CD1c-positive myeloid dendritic cell (primary cell): ENCODE data around the gene EGFL8.
"Not testable (repeated sequence)": the region's sequence is repeated elsewhere in the genome, so short reads cannot be mapped to it uniquely, and the experiment has no call there.

Experiments used
- DNase-seq: peaks from one replicate; pipeline ENCODE4 v3.0.0-alpha.2; 2016; ENCODE audit errors: extremely low spot score

EGFL8 gene

GRCh38 chr6:32164295-32164694 lies at the start of gene EGFL8:
Gene EGFL8, plus strand, starts transcription at chr6:32164595. Its CDS starts 1,571 bp downstream, at chr6:32166166.
- no peak for DNase-seq

- DNase-seq = no peak
These were observed 49.6 kb upstream of the EGFL8 start for GRCh38 chr6:32114796-32115195.

- DNase-seq = no peak
These were observed 48.8 kb upstream of the EGFL8 start for GRCh38 chr6:32115623-32116022.

GRCh38 chr6:32116674-32117073 lies 47.7 kb upstream of the EGFL8 start:
- DNase-seq = no peak

- no peak for DNase-seq
These were observed 46.9 kb upstream of the EGFL8 start for GRCh38 chr6:32117461-32117860.

GRCh38 chr6:32118782-32119628 lies 45.4 kb upstream of the EGFL8 start:
- peak; percentile 81 for DNase-seq

GRCh38 chr6:32120573-32121059 lies 43.8 kb upstream of the EGFL8 start:
- no peak for DNase-seq

GRCh38 chr6:32123681-32124080 lies 40.7 kb upstream of the EGFL8 start:
- DNase-seq = no peak

GRCh38 chr6:32126880-32127279 lies 37.5 kb upstream of the EGFL8 start:
- DNase-seq = no peak

GRCh38 chr6:32127409-32127716 lies 37.0 kb upstream of the EGFL8 start:
- no peak for DNase-seq

- peak; percentile 100 for DNase-seq
These were observed 36.4 kb upstream of the EGFL8 start, which contains the start of gene ATF6B for GRCh38 chr6:32127717-32128592. Gene ATF6B, minus strand, starts transcription at chr6:32128246. Its CDS starts 39 bp downstream, at chr6:32128207.

- no peak for DNase-seq
These were observed 35.6 kb upstream of the EGFL8 start for GRCh38 chr6:32128751-32129296.

- DNase-seq = no peak
These were observed 34.9 kb upstream of the EGFL8 start for GRCh38 chr6:32129297-32130088.

- DNase-seq = no peak
These were observed 32.9 kb upstream of the EGFL8 start for GRCh38 chr6:32131439-32131948.

GRCh38 chr6:32132110-32132509 lies 32.3 kb upstream of the EGFL8 start:
- DNase-seq = no peak

- DNase-seq = no peak
These were observed 30.6 kb upstream of the EGFL8 start for GRCh38 chr6:32133786-32134185.

GRCh38 chr6:32137454-32137853 lies 26.9 kb upstream of the EGFL8 start:
- DNase-seq = no peak

- DNase-seq = no peak
These were observed 24.8 kb upstream of the EGFL8 start for GRCh38 chr6:32139590-32139989.

GRCh38 chr6:32140420-32141046 lies 23.9 kb upstream of the EGFL8 start:
- no peak for DNase-seq

GRCh38 chr6:32144238-32144637 lies 20.2 kb upstream of the EGFL8 start:
- not testable (repeated sequence) for DNase-seq

GRCh38 chr6:32146287-32146686 lies 18.1 kb upstream of the EGFL8 start:
- no peak for DNase-seq
